GM19468 (cell line): Measurements from ENCODE around the gene LRIG2.
"Not testable (repeated sequence)": the region's sequence is repeated elsewhere in the genome, so short reads cannot be mapped to it uniquely, and the experiment has no call there.

Experiments
- ATAC-seq: cut with Tn5 transposase; IDR thresholded peaks from one replicate; pipeline ENCODE4 v1.9.1; 2021; ENCODE audit warnings: mild to moderate bottlenecking, moderate library complexity, moderate number of reproducible peaks; ENCODE audit not compliant: unreplicated experiment; ENCODE audit errors: extremely low read depth

The LRIG2 gene, protein sequence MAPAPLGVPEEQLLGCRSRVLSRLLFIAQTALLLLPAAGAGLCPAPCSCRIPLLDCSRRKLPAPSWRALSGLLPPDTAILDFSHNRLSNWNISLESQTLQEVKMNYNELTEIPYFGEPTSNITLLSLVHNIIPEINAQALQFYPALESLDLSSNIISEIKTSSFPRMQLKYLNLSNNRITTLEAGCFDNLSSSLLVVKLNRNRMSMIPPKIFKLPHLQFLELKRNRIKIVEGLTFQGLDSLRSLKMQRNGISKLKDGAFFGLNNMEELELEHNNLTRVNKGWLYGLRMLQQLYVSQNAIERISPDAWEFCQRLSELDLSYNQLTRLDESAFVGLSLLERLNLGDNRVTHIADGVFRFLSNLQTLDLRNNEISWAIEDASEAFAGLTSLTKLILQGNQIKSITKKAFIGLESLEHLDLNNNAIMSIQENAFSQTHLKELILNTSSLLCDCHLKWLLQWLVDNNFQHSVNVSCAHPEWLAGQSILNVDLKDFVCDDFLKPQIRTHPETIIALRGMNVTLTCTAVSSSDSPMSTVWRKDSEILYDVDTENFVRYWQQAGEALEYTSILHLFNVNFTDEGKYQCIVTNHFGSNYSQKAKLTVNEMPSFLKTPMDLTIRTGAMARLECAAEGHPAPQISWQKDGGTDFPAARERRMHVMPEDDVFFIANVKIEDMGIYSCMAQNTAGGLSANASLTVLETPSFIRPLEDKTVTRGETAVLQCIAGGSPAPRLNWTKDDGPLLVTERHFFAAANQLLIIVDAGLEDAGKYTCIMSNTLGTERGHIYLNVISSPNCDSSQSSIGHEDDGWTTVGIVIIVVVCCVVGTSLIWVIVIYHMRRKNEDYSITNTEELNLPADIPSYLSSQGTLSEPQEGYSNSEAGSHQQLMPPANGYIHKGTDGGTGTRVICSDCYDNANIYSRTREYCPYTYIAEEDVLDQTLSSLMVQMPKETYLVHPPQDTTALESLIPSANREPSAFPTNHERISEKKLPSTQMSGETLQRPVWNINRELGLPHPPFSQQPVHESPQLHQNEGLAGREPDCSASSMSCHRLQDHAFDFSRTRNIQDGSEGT

DNA sequence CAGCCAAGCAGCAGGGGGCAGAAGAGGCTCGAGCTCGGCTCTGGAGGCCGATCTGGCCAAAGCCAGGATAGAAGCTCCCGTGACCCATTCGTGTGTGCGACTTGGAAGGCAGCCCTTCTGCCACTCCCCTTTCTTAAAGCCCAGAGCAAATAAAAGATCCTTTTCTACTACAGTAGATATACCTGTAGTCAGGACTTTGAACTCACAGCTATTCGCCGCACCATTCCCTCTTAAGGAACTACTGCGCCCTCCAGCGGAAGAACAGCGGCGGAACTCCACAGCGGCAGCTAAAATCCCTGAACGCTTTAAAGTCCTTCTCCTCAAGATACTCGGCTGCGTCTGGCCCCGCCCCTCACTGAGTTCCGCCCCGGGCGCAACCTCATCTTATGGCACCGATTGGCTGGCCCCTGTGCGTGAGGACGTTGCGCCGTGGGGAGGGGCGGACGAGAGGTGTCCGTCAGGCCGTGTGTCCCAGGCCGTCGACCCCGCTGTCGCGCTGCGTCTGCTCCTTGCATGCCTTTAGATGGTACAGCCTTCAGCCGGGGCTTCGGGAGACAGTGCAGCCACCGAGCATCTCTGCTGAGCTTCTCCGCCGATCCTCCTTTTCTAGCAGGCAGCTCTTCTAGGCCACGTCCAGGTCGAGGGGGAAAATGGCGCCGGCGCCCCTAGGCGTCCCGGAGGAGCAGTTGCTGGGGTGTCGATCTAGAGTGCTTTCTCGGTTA is at the start of gene LRIG2:
TSS of gene LRIG2 (plus strand) at position 442 of the 722 bp plus-strand sequence. CDS start at position 651, 209 bp downstream.
- peak; percentile 74 for ATAC-seq

DNA sequence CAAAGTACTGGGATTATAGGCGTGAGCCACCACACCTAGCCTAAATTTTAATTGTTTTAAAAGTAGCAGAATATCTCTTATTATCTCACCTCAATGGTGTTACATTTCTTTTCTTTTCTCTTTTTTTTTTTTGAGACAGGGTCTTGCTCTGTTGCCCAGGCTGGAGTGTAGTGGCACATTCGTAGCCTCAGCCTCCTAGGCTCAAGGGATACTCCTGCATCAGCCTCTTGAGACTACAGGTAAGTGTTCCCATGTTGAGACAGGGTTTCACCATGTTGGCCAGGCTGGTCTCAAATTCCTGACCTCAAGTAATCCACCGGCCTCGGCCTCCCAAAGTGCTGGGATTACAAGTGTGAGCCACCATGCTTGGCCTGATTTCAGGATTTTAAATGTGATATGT is 49.7 kb upstream of the LRIG2 start:
- ATAC-seq: not testable (repeated sequence)

DNA sequence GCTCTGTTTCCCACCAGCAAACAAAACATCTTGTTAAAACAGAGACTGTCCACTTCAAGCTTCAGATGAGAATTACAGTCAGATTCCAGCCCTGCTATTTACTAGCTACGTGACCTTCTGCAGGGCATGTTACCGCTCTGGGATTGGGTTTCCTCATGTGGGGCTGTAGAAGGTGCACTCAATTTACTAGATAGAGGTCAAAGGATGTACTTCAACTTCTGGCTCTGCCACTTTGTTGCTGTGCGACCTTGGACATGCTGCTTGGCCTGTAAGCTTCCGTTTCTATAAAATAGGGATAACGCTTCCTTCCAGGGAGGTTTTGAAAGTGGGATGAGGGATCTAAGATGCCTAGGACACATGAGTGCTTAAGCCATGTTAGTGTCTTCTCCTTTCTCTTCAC is 46.0 kb upstream of the LRIG2 start:
- no peak for ATAC-seq

- no peak for ATAC-seq
Measured at GRCh38 chr1:113027449-113027848, 45.5 kb upstream of the LRIG2 start.

GRCh38 chr1:113029822-113030221 is 43.2 kb upstream of the LRIG2 start:
- no peak for ATAC-seq

- no peak for ATAC-seq
Measured at GRCh38 chr1:113031171-113031933, 41.6 kb upstream of the LRIG2 start.

DNA sequence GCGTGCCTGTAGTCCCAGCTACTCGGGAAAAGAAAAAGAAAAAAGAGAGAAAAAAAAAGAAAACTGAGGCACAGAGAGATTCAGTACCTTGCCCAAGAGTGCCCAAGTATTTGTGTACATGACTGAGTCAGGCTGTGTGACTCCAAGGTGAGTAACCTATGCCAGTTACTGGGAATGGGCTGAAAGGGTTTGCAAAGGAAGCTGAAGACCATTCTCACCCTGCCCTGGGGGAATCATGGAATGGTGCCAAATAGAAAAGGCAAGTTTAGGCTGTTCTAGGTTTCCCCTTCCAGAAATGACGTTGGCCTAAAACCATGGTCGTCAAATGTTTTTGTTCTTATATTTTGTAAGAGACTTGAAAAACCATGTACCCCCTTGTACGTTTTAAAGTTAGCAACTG is 37.9 kb upstream of the LRIG2 start:
- no peak for ATAC-seq

DNA sequence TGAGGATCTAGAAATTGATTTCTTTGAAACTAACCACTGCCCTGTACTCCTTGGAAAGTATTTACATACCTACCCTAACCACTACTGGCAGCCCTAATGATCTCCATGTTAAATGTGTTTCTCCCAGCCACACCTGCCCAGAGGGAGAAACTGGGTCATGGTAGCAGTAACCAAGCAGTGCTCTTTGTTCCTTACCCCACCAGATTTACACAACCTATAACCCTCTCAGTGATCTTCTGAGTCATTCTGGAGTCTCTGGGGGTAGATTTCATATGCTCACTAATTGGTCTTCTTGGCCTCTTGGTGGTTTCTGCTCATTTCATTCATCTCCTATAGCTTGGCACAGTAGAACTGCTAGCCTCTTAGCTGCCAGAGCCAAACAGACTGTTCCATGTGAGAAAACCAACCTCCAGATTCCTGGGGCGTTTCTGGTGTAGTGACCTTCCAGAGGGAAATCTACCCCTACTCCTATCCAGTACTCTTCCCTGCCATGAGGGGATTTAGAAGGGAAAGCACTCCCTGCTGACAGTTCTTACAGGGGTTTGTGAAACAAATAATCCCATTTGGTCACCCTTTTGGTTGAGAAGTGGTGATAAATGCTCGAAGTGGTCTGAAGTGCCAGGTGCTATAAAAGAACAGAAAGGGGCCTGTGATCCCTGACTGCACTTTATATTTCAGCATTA is 36.2 kb upstream of the LRIG2 start:
- no peak for ATAC-seq

DNA sequence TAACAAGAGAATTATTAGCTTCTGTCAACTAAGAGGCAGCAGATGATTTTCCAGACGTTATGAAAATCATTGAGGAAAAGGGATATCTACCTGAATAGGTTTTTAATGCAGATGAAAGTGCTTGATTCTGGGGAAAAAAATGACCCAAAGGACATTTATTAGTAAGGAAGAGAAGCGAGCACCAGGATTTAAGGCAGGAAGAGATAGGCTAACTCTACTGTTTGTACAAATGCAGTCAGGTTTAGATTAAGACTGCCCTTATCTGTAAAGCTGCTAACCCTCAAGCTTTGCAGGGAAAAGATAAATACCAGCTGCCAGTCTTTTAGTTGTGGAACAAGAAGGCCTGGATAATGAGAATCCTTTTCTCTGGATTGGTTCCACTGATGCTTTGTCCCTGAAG is 33.0 kb upstream of the LRIG2 start:
- ATAC-seq: no peak

GRCh38 chr1:113040718-113041412 is 32.1 kb upstream of the LRIG2 start:
- no peak for ATAC-seq

DNA sequence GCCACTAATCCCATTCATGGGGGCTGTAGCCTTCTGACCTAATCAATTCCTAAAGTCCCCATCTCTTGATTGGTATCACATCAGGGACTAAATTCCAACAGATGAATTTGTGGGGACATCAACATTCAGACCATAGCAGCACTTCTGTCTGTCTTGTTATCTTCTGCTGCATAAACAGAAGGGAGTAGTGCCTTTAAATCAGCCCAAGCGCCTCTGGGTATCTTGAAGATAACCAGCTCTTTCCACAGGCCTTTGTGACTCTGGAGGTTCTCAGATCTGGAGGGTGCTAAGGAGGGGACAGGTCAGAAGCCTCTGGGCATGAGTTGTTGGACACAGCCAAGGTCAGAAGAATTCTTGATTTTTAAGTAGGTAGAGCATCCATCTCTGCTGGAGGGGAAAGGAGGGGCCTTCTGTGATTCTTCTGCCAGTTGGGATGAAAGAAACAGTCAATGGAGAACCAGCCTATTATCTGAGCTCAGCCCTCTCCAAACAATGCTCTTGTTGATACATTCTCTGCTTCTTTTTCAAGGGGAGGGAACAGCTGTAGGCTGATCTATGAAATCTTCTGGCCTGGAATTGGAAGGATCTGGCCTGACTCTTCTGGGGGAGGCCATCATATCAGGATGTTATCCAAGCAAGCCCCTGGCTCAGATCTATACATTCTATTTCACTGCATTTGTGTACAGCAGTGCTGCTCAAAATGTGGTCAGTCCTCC is 31.3 kb upstream of the LRIG2 start:
- no peak for ATAC-seq

GRCh38 chr1:113042285-113043143 is 30.5 kb upstream of the LRIG2 start:
- ATAC-seq: no peak

DNA sequence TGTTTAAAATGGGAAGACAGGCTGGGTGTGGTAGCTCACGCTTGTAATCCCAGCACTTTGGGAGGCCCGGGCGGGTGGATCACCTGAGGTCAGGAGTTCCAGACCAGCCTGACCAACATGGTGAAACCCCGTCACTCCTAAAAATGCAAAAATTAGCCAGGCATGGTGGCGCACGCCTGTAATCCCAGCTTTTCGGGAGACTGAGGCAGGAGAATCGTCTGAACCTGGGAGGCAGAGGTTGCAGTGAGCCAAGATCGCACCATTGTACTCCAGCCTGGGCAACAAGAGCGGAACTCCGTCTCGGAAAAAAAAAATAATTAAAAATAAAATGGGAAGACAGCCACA is 29.9 kb upstream of the LRIG2 start:
- ATAC-seq: not testable (repeated sequence)

DNA sequence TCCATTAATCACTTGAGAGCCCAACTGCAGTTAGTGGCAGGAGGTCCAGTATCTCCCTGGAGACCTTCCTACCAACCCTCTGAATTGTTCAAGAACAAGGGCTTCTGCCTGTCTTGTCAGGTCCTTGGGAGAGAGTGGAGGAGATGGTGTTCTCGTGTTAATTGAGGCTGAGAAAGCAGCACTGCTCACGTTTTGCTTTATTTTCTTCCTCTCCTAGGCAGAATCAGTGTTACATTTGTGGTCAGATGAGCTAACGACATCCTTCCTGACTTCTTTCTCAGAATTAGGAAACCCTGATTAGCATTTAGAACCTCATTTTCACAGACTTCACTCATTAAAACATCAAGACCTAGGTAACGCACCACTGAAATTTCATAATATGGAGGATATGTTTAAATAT is 26.4 kb upstream of the LRIG2 start:
- no peak for ATAC-seq

DNA sequence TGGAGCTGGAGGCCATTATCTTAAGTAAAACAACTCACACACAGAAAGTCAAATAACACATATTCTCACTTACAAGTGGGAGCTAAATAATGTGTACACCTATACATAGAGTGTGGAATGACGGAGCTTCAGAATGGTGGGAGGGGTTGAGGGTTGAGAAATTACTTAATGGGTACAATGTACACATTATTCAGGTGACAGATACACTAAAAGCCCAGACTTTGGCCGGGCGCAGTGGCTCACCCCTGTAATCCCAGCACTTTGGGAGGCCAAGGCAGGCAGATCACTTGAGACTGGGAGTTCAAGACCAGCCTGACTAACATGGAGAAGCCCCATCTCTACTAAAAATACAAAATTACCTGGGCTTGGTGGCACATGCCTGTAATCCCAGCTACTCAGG is 24.9 kb upstream of the LRIG2 start:
- ATAC-seq: no peak

GRCh38 chr1:113053344-113054126 is 19.5 kb upstream of the LRIG2 start:
- ATAC-seq: no peak
